SK-N-SH treated with all-trans-retinoic acid at 6 μM for 48 hours (cell line): ENCODE data around the gene TOM1L1.
"Not testable (repeated sequence)": the region's sequence is repeated elsewhere in the genome, so short reads cannot be mapped to it uniquely, and the experiment has no call there.

Experiments
- ATAC-seq: fragments of 200-7000 bp; cut with Tn5 transposase; 3 replicates; pipeline ENCODE4 v1.9.1; 2020; ENCODE audit warnings: mild to moderate bottlenecking, moderate library complexity
- ARNTL ChIP-seq: fragments of 450-650 bp; formaldehyde crosslinking; IDR thresholded peaks from 2 replicates; pipeline ENCODE4 v1.5.0; 2020; ENCODE audit warnings: low read depth, mild to moderate bottlenecking, moderate library complexity, borderline replicate concordance
- ESRRG ChIP-seq: fragments of 250-450 bp; sonication (Bioruptor Pico); IDR thresholded peaks from 2 replicates; pipeline ENCODE4 v1.6.1; 2021; ENCODE audit warnings: mild to moderate bottlenecking
- GLIS3 ChIP-seq: fragments of 250-450 bp; sonication (Bioruptor Pico); IDR thresholded peaks from 2 replicates; pipeline ENCODE4 v1.5.0; 2020; ENCODE audit warnings: mild to moderate bottlenecking, moderate library complexity
- ISL1 ChIP-seq: fragments of 250-450 bp; sonication (Bioruptor Pico); IDR thresholded peaks from 2 replicates; pipeline ENCODE4 v2.1.2; 2022; ENCODE audit warnings: mild to moderate bottlenecking, moderate library complexity
- PPARA ChIP-seq: fragments of 250-450 bp; sonication (Bioruptor Pico); IDR thresholded peaks from 2 replicates; pipeline ENCODE4 v1.5.0; 2020; ENCODE audit warnings: mild to moderate bottlenecking, borderline replicate concordance
- RARB ChIP-seq: fragments of 250-450 bp; sonication (Bioruptor Pico); IDR thresholded peaks from 2 replicates; pipeline ENCODE4 v1.8.0; 2021; ENCODE audit warnings: mild to moderate bottlenecking, moderate library complexity
- TCF4 ChIP-seq: fragments of 250-450 bp; sonication (Bioruptor Pico); IDR thresholded peaks from 2 replicates; pipeline ENCODE4 v1.8.0; 2021; ENCODE audit warnings: mild to moderate bottlenecking, moderate library complexity, borderline replicate concordance
- TOX ChIP-seq: fragments of 250-450 bp; sonication (Bioruptor Pico); IDR thresholded peaks from 2 replicates; pipeline ENCODE4 v1.8.0; 2021; ENCODE audit warnings: mild to moderate bottlenecking, moderate library complexity, borderline replicate concordance
- ZC3H10 ChIP-seq: fragments of 250-450 bp; sonication (Bioruptor Pico); IDR thresholded peaks from 2 replicates; pipeline ENCODE4 v1.5.1; 2021; ENCODE audit warnings: mild to moderate bottlenecking, moderate library complexity
- ZFP3 ChIP-seq: fragments of 250-450 bp; sonication (Bioruptor Pico); IDR thresholded peaks from 2 replicates; pipeline ENCODE4 v1.5.0; 2020; ENCODE audit warnings: mild to moderate bottlenecking, moderate library complexity
- ZFP30 ChIP-seq: fragments of 450-650 bp; formaldehyde crosslinking; IDR thresholded peaks from 2 replicates; pipeline ENCODE4 v1.5.0; 2022; ENCODE audit warnings: mild to moderate bottlenecking, moderate library complexity
- ZNF565 ChIP-seq: fragments of 450-650 bp; formaldehyde crosslinking; conservative IDR thresholded peaks from 2 replicates; pipeline ENCODE4 v1.5.0; 2020; ENCODE audit warnings: low read depth, mild to moderate bottlenecking, moderate library complexity
- ZNF8 ChIP-seq: fragments of 450-650 bp; formaldehyde crosslinking; IDR thresholded peaks from 2 replicates; pipeline ENCODE4 v1.5.0; 2020; ENCODE audit warnings: mild to moderate bottlenecking, moderate library complexity
- TF ChIP-seq, protein P1 (sequence below): fragments of 250-450 bp; sonication (Bioruptor Pico); IDR thresholded peaks from 2 replicates; pipeline ENCODE4 v1.5.1; 2021; ENCODE audit warnings: mild to moderate bottlenecking, moderate library complexity
- TF ChIP-seq, protein P2 (sequence below): fragments of 250-450 bp; sonication (Bioruptor Pico); IDR thresholded peaks from 2 replicates; pipeline ENCODE4 v1.8.0; 2020; ENCODE audit warnings: mild to moderate bottlenecking, moderate library complexity, borderline replicate concordance
- TF ChIP-seq, protein P3 (sequence below): fragments of 250-450 bp; sonication (Bioruptor Pico); IDR thresholded peaks from 2 replicates; pipeline ENCODE4 v1.5.0; 2020; ENCODE audit warnings: mild to moderate bottlenecking, moderate library complexity
- TF ChIP-seq, protein P4 (sequence below): fragments of 250-450 bp; sonication (Bioruptor Pico); IDR thresholded peaks from 2 replicates; pipeline ENCODE4 v1.5.1; 2020; ENCODE audit warnings: low read depth, mild to moderate bottlenecking, moderate library complexity

The TOM1L1 gene

DNA sequence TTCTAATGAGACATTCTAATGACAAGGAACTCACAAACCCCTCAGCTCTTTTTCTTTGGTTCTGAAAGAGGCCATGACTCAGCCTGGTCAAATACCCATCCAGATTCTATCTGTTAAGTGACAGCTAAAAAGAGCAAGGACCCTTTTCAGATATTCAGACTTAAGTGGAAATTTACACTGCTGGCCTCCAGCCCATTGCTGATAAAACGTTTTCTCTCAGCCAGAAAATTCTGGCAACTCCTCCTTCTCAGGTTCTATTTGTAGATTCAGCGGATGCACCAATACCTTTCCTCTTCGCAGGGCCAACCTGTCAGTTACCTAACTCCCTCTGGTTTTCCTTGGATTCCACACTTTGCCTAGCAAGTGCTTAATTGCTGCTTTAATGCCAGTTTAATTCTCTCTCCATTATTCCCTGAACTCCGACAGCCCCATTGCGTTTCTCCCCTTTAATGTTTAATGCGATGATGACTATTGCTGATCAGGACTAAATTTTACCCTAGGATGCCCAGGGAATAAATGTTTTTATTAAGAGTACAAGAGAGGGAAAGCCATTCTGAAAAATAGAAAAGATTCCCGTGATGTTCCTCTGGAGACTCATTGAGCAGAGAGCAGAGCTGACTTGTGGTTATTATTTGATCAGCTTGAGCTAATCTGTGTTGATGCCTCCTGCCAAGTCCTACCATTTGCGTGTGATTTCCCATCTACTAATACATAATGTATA is 35.9 kb upstream of the TOM1L1 start:
- TF ChIP-seq ISL1: peak; percentile 73
- no peak for TF ChIP-seq ESRRG (CRISPR knock-in tag)
- ATAC-seq: no peak

DNA sequence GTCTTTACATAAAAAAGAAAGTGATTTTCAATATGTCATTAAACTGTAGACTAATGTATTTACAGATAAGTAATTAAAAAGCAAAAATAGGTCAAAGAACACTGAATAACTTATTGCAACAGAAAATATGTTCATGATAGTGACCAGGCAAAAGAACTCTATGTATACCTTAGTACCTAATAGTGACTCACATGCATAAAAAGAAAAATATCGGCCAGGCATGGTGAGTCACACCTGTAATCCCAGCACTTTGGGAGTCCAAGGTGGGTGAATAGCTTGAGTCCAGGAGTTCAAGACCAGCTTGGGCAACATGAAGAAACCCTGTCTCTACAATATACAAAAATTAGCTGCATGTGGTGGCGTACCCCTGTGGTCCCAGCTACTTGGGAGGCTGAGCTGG is 33.0 kb upstream of the TOM1L1 start:
- ATAC-seq: no peak
- TF ChIP-seq TOX (CRISPR knock-in tag): no peak
- TF ChIP-seq ZNF565 (CRISPR knock-in tag): no peak

DNA sequence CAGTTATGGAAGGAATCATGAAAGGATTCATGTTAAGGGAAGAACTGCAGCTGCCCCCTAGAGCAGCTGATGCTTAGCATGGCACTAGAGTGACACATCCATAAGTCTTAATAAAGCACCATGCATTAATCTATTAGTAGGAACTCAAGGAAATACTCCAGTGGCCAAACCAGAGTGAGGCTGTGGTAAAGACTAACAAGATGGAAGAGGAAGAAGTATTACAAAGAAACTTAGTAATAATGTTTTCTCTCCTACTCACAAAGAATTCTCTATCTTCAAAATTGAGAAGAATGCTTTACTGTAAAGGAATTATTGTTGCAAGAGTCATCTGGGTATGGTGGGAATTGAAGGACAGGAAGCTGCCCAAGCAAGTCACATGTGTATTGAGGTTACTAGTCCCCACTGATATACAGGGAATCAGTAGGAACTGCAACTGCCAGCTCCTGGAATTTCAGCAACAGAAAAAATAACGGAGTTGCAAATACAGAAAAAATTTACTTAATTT is 29.9 kb upstream of the TOM1L1 start:
- no peak for TF ChIP-seq ZC3H10 (CRISPR knock-in tag)
- no peak for TF ChIP-seq ARNTL (CRISPR knock-in tag)
- TF ChIP-seq, protein P1, sequence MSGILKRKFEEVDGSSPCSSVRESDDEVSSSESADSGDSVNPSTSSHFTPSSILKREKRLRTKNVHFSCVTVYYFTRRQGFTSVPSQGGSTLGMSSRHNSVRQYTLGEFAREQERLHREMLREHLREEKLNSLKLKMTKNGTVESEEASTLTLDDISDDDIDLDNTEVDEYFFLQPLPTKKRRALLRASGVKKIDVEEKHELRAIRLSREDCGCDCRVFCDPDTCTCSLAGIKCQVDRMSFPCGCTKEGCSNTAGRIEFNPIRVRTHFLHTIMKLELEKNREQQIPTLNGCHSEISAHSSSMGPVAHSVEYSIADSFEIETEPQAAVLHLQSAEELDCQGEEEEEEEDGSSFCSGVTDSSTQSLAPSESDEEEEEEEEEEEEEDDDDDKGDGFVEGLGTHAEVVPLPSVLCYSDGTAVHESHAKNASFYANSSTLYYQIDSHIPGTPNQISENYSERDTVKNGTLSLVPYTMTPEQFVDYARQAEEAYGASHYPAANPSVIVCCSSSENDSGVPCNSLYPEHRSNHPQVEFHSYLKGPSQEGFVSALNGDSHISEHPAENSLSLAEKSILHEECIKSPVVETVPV (CRISPR knock-in tag): no peak
- TF ChIP-seq, protein P2, sequence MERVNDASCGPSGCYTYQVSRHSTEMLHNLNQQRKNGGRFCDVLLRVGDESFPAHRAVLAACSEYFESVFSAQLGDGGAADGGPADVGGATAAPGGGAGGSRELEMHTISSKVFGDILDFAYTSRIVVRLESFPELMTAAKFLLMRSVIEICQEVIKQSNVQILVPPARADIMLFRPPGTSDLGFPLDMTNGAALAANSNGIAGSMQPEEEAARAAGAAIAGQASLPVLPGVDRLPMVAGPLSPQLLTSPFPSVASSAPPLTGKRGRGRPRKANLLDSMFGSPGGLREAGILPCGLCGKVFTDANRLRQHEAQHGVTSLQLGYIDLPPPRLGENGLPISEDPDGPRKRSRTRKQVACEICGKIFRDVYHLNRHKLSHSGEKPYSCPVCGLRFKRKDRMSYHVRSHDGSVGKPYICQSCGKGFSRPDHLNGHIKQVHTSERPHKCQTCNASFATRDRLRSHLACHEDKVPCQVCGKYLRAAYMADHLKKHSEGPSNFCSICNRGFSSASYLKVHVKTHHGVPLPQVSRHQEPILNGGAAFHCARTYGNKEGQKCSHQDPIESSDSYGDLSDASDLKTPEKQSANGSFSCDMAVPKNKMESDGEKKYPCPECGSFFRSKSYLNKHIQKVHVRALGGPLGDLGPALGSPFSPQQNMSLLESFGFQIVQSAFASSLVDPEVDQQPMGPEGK (CRISPR knock-in tag): no peak
- no peak for TF ChIP-seq PPARA (CRISPR knock-in tag)
- no peak for TF ChIP-seq TOX (CRISPR knock-in tag)
- ATAC-seq: no peak

DNA sequence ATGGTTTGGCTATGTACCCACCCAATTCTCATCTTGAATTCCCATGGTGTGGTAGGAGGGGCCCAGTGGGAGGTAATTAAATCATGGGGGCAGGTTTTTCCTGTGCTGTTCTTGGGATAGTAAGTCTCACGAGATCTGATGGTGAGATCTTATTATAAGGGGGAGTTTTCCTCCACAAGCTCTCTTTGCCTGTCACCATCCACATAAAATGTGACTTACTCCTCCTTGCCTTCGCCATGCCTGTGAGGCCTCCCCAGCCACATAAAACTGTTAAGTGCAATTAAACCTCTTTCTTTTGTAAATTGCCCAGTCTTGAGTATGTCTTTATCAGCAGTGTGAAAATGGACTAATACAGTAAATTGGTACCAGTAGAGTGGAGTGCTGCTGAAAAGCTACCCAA is 24.7 kb upstream of the TOM1L1 start:
- not testable (repeated sequence) for ATAC-seq

DNA sequence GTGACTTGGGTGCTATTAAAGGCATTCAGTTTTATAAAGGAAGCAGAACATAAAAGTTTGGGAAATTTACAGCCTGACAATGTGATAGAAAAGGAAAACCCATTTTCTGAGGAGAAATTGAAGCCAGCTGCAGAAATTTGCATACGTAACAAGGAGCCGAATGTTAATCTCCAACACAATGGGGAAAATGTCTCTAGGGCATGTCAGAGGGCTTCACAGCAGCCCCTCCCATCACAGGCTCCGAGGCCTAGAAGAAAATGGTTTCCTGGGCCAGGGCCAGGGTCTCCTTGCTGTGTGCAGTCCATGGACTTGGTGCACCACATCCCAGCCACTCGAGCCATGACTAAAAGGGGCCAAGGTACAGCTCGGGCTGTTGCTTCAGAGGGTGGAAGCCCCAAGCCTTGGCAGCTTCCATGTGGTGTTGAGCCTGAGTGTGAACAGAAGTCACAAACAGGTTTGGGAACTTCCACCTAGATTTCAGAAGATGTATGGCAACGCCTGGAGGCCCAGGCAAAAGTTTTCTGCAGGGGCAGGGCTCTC is 23.9 kb upstream of the TOM1L1 start:
- ATAC-seq: no peak
- TF ChIP-seq ARNTL (CRISPR knock-in tag) (no peak), PPARA (CRISPR knock-in tag) (no peak), ZNF8 (no peak), ZC3H10 (CRISPR knock-in tag) (no peak)

DNA sequence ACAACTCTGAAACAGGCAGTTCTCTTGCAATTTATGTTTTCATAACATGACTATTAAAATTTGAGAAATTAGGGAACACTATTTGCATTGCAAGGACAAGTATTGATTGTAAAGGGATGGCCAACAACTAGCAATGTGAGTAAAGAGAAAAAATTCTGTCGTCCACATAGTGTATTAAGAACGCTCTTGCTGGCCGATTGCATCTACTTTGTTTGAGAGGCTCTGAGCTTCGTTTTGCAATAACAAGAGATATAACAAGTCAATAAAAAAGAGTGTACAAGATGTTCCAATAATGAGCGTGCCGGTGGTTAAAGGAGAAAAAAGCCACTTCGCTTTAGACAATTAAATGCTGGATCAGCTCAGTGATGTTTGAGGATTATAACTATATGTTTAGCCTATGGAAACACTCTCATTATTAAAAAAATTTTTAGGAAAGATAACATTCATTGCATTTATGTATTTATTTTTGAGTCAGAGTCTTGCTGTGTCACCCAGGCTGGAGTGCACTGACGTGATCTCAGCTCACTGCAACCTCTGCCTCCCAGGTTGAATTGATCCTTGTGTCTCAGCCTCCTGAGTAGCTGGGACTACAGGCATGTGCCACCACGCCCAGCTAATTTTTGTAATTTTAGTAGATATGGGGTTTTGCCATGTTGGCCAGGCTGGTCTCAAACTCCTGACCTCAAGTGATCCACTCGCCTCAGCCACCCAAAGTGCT is 19.2 kb upstream of the TOM1L1 start:
- TF ChIP-seq, protein P2 (CRISPR knock-in tag): no peak
- TF ChIP-seq, protein P1 (CRISPR knock-in tag): no peak
- TF ChIP-seq TOX (CRISPR knock-in tag) (no peak), ESRRG (CRISPR knock-in tag) (no peak), ZC3H10 (CRISPR knock-in tag) (no peak), ZFP30 (CRISPR knock-in tag) (no peak), GLIS3 (CRISPR knock-in tag) (no peak), PPARA (CRISPR knock-in tag) (no peak), ZNF565 (CRISPR knock-in tag) (no peak), TCF4 (no peak), RARB (CRISPR knock-in tag) (no peak), ARNTL (CRISPR knock-in tag) (no peak), ZFP3 (CRISPR knock-in tag) (no peak)
- TF ChIP-seq, protein P3, sequence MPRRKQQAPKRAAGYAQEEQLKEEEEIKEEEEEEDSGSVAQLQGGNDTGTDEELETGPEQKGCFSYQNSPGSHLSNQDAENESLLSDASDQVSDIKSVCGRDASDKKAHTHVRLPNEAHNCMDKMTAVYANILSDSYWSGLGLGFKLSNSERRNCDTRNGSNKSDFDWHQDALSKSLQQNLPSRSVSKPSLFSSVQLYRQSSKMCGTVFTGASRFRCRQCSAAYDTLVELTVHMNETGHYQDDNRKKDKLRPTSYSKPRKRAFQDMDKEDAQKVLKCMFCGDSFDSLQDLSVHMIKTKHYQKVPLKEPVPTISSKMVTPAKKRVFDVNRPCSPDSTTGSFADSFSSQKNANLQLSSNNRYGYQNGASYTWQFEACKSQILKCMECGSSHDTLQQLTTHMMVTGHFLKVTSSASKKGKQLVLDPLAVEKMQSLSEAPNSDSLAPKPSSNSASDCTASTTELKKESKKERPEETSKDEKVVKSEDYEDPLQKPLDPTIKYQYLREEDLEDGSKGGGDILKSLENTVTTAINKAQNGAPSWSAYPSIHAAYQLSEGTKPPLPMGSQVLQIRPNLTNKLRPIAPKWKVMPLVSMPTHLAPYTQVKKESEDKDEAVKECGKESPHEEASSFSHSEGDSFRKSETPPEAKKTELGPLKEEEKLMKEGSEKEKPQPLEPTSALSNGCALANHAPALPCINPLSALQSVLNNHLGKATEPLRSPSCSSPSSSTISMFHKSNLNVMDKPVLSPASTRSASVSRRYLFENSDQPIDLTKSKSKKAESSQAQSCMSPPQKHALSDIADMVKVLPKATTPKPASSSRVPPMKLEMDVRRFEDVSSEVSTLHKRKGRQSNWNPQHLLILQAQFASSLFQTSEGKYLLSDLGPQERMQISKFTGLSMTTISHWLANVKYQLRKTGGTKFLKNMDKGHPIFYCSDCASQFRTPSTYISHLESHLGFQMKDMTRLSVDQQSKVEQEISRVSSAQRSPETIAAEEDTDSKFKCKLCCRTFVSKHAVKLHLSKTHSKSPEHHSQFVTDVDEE (CRISPR knock-in tag): no peak
- TF ChIP-seq, protein P4, sequence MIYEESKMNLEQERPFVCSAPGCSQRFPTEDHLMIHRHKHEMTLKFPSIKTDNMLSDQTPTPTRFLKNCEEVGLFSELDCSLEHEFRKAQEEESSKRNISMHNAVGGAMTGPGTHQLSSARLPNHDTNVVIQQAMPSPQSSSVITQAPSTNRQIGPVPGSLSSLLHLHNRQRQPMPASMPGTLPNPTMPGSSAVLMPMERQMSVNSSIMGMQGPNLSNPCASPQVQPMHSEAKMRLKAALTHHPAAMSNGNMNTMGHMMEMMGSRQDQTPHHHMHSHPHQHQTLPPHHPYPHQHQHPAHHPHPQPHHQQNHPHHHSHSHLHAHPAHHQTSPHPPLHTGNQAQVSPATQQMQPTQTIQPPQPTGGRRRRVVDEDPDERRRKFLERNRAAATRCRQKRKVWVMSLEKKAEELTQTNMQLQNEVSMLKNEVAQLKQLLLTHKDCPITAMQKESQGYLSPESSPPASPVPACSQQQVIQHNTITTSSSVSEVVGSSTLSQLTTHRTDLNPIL (CRISPR knock-in tag): no peak
- TF ChIP-seq, all 23 proteins: peak for 0
- ATAC-seq: no peak
